Measurements from ENCODE around the gene AADACL4. TPM values are rescaled to one million over a fixed set of nuclear protein-coding genes. Genes with fewer than 3 reads are reported as not detected.

Gene AADACL4
- total RNA-seq, 2 donors from 2014 or later, result not detected

- H3K9me3 ChIP-seq, result no peaks in the 10 kb centered on the region
- no peak overlapping the region for H3K4me3 ChIP-seq
- no peaks in the 10 kb centered on the region for H3K27me3 ChIP-seq
- peaks cover 0 to 14% of the 10 kb centered on the region in 2 donors for H3K4me1 ChIP-seq
- no peak for DNase-seq (ENCODE audit: low spot score)
- TF ChIP-seq, protein P1, sequence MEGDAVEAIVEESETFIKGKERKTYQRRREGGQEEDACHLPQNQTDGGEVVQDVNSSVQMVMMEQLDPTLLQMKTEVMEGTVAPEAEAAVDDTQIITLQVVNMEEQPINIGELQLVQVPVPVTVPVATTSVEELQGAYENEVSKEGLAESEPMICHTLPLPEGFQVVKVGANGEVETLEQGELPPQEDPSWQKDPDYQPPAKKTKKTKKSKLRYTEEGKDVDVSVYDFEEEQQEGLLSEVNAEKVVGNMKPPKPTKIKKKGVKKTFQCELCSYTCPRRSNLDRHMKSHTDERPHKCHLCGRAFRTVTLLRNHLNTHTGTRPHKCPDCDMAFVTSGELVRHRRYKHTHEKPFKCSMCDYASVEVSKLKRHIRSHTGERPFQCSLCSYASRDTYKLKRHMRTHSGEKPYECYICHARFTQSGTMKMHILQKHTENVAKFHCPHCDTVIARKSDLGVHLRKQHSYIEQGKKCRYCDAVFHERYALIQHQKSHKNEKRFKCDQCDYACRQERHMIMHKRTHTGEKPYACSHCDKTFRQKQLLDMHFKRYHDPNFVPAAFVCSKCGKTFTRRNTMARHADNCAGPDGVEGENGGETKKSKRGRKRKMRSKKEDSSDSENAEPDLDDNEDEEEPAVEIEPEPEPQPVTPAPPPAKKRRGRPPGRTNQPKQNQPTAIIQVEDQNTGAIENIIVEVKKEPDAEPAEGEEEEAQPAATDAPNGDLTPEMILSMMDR (IDR thresholded peaks at IDR 0.05), result no peak
- H3K36me3 ChIP-seq, result no peaks in the 10 kb centered on the region
- no peak overlapping the region for H3K27ac ChIP-seq
Measured at GRCh38 chr1:12626888-12627287, 17.0 kb upstream of the AADACL4 start.

- H3K9me3 ChIP-seq, result no peaks in the 10 kb centered on the region
- TF ChIP-seq, protein P1 (IDR thresholded peaks at IDR 0.05), result no peak
- H3K36me3 ChIP-seq, result no peaks in the 10 kb centered on the region
- no peak overlapping the region for H3K27ac ChIP-seq
- no peaks in the 10 kb centered on the region for H3K27me3 ChIP-seq
- no peak for DNase-seq (ENCODE audit: low spot score)
- H3K4me3 ChIP-seq, result no peak overlapping the region
- H3K4me1 ChIP-seq, result peaks cover 0 to 10% of the 10 kb centered on the region in 2 donors
Measured at GRCh38 chr1:12627296-12627695, 16.6 kb upstream of the AADACL4 start.

DNA sequence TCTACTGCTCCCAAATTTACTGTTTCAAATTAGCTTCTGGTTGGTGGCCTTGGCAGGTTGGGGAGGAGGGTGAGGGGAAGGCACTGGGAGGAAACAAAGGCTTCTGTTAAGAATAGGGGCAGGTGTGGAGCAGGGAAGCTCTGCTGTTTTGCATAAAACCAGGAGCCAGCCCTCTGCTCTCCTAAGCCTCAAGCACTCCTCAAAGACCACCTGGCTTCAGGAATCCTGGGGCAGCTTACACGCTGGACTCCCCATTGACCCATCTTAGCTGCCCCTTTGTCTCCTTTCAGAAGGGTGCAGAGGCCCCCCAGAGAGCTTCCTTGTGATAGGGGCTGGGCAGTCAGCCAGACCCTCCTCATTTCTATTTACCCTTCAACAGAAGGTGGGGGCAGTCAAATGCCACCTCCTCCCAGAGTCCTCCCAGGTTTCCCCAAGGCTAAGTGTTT is 14.4 kb upstream of the AADACL4 start:
- DNase-seq (ENCODE audit: low spot score), result no peak
- no peaks in the 10 kb centered on the region for H3K36me3 ChIP-seq
- no peaks in the 10 kb centered on the region for H3K27me3 ChIP-seq
- H3K4me1 ChIP-seq, result peaks cover 0 to 7% of the 10 kb centered on the region in 2 donors
- H3K27ac ChIP-seq, result no peak overlapping the region
- no peak overlapping the region for H3K4me3 ChIP-seq
- TF ChIP-seq, protein P1 (IDR thresholded peaks at IDR 0.05), result no peak
- no peaks in the 10 kb centered on the region for H3K9me3 ChIP-seq

DNA sequence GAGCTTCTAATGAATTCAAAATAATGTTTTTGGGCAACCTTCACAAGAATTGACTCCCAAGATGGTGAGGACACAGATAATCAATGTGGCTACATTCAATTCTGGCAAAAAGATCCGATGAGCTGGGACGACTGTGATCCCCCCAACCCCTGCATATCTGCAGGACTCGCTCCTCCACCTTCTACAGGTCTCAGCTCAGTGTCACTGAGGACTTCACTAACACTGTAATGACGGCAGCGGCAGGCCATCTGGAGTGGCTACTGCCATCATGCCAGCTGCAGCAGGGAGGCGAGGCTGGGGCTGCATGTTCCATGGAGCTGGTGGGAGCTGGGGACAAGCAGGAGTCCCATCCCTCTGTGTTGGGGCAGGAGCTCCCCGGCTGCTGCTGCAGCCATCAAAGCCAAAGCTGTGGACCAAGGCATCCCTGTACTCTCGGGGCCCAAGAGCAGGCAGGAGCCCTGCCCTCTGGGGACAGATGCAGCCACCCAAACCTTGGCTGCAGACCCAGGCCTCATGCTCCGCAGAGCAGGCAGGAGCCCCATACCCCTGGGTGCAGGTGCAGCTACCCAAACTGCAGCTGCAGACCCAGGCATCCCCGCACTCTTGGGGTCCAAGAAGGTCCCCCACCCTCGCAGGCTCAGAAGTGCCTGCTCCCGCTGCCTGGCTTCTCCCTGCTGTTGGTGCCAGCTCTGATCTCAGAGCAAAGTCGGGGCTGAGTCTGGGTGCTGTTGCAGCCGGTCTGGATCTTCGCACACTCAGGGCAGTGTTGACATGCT is 13.7 kb upstream of the AADACL4 start:
- DNase-seq (ENCODE audit: low spot score), result no peak
- Histone ChIP-seq H3K4me3 (no peak overlapping the region), H3K36me3 (no peaks in the 10 kb centered on the region), H3K27me3 (no peaks in the 10 kb centered on the region), H3K27ac (no peak overlapping the region), H3K4me1 (peaks cover 0 to 8% of the 10 kb centered on the region in 2 donors), H3K9me3 (no peaks in the 10 kb centered on the region)
- TF ChIP-seq, protein P1 (IDR thresholded peaks at IDR 0.05), result no peak

GRCh38 chr1:12630946-12631530 is 12.8 kb upstream of the AADACL4 start:
- H3K27ac ChIP-seq, result no peak overlapping the region
- peaks cover 0 to 11% of the 10 kb centered on the region in 2 donors for H3K4me1 ChIP-seq
- H3K27me3 ChIP-seq, result no peaks in the 10 kb centered on the region
- no peaks in the 10 kb centered on the region for H3K9me3 ChIP-seq
- TF ChIP-seq, protein P1 (IDR thresholded peaks at IDR 0.05), result no peak
- no peak overlapping the region for H3K4me3 ChIP-seq
- no peak for DNase-seq (ENCODE audit: low spot score)
- H3K36me3 ChIP-seq, result no peaks in the 10 kb centered on the region
